GM12878 (cell line): ENCODE measurements around the gene TRIM7. TPM values are rescaled to one million over a fixed set of nuclear protein-coding genes. Genes with fewer than 3 reads are reported as not detected.

Experiments
- BMI1 ChIP-seq: fragments of 450-650 bp; IDR thresholded peaks from 2 replicates; pipeline ENCODE4 v1.6.1; 2016; ENCODE audit warnings: mild to moderate bottlenecking, moderate library complexity, borderline replicate concordance
- CEBPB ChIP-seq, 2 experiments: fragments of 150-350 bp in 1 of 2; IDR thresholded peaks; 2 replicates each; pipeline ENCODE4 v1.6.1; 2012 to 2014; ENCODE audit warnings: low read depth in 2 of 2, low read length in 2 of 2, borderline replicate concordance in 1 of 2, inconsistent platforms in 1 of 2
- CEBPZ ChIP-seq: fragments of 150-350 bp; IDR thresholded peaks from 2 replicates; pipeline ENCODE4 v1.6.1; 2016; ENCODE audit warnings: low read depth, low read length
- CHD2 ChIP-seq: IDR thresholded peaks from 2 replicates; pipeline ENCODE4 v1.6.1; 2011; ENCODE audit warnings: low read depth, low read length, improper control_type of control experiment, borderline replicate concordance
- FOXM1 ChIP-seq: IDR thresholded peaks from 2 replicates; pipeline ENCODE4 v1.6.1; 2012; ENCODE audit warnings: low read depth, mild to moderate bottlenecking, inconsistent platforms, low read length, moderate library complexity
- HDAC2 ChIP-seq: fragments of 200-600 bp; sonication (generic); IDR thresholded peaks from 2 replicates; pipeline ENCODE4 v1.6.1; 2017
- MTA2 ChIP-seq: fragments of 450-650 bp; IDR thresholded peaks from 2 replicates; pipeline ENCODE4 v1.6.1; 2016; ENCODE audit warnings: low read depth, mild to moderate bottlenecking, moderate library complexity
- NFIC ChIP-seq: IDR thresholded peaks from 2 replicates; pipeline ENCODE4 v1.6.1; 2012; ENCODE audit warnings: low read depth, mild to moderate bottlenecking, inconsistent platforms, low read length, moderate library complexity
- POLR2A ChIP-seq: IDR thresholded peaks from 2 replicates; pipeline ENCODE4 v1.6.1; 2011; ENCODE audit warnings: low read depth, mild to moderate bottlenecking, low read length
- RAD21 ChIP-seq: IDR thresholded peaks from 2 replicates; pipeline ENCODE4 v1.6.1; 2011; ENCODE audit warnings: mild to moderate bottlenecking, low read depth, low read length, moderate library complexity; ENCODE audit not compliant: insufficient read depth
- SMARCA5 ChIP-seq: fragments of 450-650 bp; IDR thresholded peaks from 2 replicates; pipeline ENCODE4 v1.6.1; 2017; ENCODE audit warnings: mild to moderate bottlenecking
- SPI1 ChIP-seq: IDR thresholded peaks from 2 replicates; pipeline ENCODE4 v1.6.1; 2011; ENCODE audit warnings: low read depth, mild to moderate bottlenecking, low read length, moderate library complexity, borderline replicate concordance; ENCODE audit not compliant: insufficient read depth
- TCF7 ChIP-seq: IDR thresholded peaks from 2 replicates; pipeline ENCODE4 v1.6.1; 2014; ENCODE audit warnings: antibody characterized with exemption, borderline replicate concordance
- YY1 ChIP-seq: IDR thresholded peaks from 2 replicates; pipeline ENCODE4 v1.6.1; 2011; ENCODE audit warnings: low read depth, mild to moderate bottlenecking, low read length
- ZBTB4 ChIP-seq: fragments of 450-650 bp; formaldehyde crosslinking; IDR thresholded peaks from 2 replicates; pipeline ENCODE4 v1.4.0; 2022; ENCODE audit warnings: mild to moderate bottlenecking, moderate library complexity
- ZNF384 ChIP-seq: IDR thresholded peaks from 2 replicates; pipeline ENCODE4 v1.6.1; 2012; ENCODE audit warnings: low read depth, mild to moderate bottlenecking, low read length, improper control_type of control experiment, borderline replicate concordance
- polyA plus RNA-seq, 11 experiments: library from polyadenylated mRNA; depleted of rRNA in 4 of 11; unstranded in 6 of 11; stranded (reverse) in 5 of 11; fragments of >200 nt; fragmentation: Nextera tagmentation in 4 of 11; fragmentation: Illumina TruSeq in 1 of 11; extraction: Ambion mirVana in 4 of 11; extraction: Trizol in 1 of 11; gene quantifications; 1 replicate in 1 of 11; 2 replicates in 10 of 11; pipeline versions ENCODE4 v1.2.1 to v1.2.3, GENCODE V29; 2011 to 2016; ENCODE audit warnings: inconsistent platforms in 2 of 11, missing spikeins in 2 of 11, low read depth in 1 of 11
- total RNA-seq, 4 experiments: library from RNA; depleted of rRNA in 3 of 4; stranded (reverse); fragments of >200 nt in 3 of 4; fragmentation: Illumina TruSeq in 1 of 4; extraction: Trizol in 1 of 4; gene quantifications; 2 replicates each; pipeline versions ENCODE4 v1.2.1 to v1.2.3, GENCODE V29; 2013 to 2021
- TF ChIP-seq, protein P1 (sequence below): fragments of 450-650 bp; IDR thresholded peaks from 2 replicates; pipeline ENCODE4 v1.6.1; 2017; ENCODE audit warnings: low read depth, mild to moderate bottlenecking, moderate library complexity
- TF ChIP-seq, protein P2 (sequence below): fragments of 450-650 bp; IDR thresholded peaks from 2 replicates; pipeline ENCODE4 v1.6.1; 2016; ENCODE audit warnings: mild to moderate bottlenecking
- TF ChIP-seq, protein P3 (sequence below): fragments of 450-650 bp; IDR thresholded peaks from 2 replicates; pipeline ENCODE4 v1.6.1; 2017; ENCODE audit warnings: antibody characterized with exemption, mild to moderate bottlenecking, moderate library complexity

TRIM7 gene
- total and polyA plus RNA-seq, 10 of the 15 experiments (the other 5 are each of a cell fraction or from before 2014, with no cell fraction given) = 0.02 to 1.6 (median 0.41) TPM

GRCh38 chr5:181173027-181173419 lies 32.0 kb downstream of the TRIM7 start (continued):
- TF ChIP-seq, protein P1, sequence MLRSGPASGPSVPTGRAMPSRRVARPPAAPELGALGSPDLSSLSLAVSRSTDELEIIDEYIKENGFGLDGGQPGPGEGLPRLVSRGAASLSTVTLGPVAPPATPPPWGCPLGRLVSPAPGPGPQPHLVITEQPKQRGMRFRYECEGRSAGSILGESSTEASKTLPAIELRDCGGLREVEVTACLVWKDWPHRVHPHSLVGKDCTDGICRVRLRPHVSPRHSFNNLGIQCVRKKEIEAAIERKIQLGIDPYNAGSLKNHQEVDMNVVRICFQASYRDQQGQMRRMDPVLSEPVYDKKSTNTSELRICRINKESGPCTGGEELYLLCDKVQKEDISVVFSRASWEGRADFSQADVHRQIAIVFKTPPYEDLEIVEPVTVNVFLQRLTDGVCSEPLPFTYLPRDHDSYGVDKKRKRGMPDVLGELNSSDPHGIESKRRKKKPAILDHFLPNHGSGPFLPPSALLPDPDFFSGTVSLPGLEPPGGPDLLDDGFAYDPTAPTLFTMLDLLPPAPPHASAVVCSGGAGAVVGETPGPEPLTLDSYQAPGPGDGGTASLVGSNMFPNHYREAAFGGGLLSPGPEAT = no peak
- no peak for TF ChIP-seq ZBTB4
- no peak for TF ChIP-seq CEBPZ
- no peak for TF ChIP-seq HDAC2
- no peak for TF ChIP-seq FOXM1
- peak; percentile 64 for TF ChIP-seq SPI1
- TF ChIP-seq CEBPB (IDR thresholded peaks at IDR 0.05; ENCODE audit: borderline replicate concordance in 1 of 2, low read depth in 2 of 2, low read length in 2 of 2) = 0 out of 4 replicates have a peak, but pooled peaks of 1 of the 2 experiments have one; percentile 47
- no peak for TF ChIP-seq BMI1
- TF ChIP-seq, protein P2, sequence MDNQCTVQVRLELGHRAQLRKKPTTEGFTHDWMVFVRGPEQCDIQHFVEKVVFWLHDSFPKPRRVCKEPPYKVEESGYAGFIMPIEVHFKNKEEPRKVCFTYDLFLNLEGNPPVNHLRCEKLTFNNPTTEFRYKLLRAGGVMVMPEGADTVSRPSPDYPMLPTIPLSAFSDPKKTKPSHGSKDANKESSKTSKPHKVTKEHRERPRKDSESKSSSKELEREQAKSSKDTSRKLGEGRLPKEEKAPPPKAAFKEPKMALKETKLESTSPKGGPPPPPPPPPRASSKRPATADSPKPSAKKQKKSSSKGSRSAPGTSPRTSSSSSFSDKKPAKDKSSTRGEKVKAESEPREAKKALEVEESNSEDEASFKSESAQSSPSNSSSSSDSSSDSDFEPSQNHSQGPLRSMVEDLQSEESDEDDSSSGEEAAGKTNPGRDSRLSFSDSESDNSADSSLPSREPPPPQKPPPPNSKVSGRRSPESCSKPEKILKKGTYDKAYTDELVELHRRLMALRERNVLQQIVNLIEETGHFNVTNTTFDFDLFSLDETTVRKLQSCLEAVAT = no peak
- TF ChIP-seq SMARCA5 = no peak
- TF ChIP-seq, protein P3, sequence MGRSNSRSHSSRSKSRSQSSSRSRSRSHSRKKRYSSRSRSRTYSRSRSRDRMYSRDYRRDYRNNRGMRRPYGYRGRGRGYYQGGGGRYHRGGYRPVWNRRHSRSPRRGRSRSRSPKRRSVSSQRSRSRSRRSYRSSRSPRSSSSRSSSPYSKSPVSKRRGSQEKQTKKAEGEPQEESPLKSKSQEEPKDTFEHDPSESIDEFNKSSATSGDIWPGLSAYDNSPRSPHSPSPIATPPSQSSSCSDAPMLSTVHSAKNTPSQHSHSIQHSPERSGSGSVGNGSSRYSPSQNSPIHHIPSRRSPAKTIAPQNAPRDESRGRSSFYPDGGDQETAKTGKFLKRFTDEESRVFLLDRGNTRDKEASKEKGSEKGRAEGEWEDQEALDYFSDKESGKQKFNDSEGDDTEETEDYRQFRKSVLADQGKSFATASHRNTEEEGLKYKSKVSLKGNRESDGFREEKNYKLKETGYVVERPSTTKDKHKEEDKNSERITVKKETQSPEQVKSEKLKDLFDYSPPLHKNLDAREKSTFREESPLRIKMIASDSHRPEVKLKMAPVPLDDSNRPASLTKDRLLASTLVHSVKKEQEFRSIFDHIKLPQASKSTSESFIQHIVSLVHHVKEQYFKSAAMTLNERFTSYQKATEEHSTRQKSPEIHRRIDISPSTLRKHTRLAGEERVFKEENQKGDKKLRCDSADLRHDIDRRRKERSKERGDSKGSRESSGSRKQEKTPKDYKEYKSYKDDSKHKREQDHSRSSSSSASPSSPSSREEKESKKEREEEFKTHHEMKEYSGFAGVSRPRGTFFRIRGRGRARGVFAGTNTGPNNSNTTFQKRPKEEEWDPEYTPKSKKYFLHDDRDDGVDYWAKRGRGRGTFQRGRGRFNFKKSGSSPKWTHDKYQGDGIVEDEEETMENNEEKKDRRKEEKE = no peak
- no peak for TF ChIP-seq RAD21
- TF ChIP-seq TCF7 = no peak
- peak; percentile 25; the same call in 1 of the 2 replicates for TF ChIP-seq YY1
- no peak for TF ChIP-seq ZNF384
- no peak for TF ChIP-seq POLR2A
- no peak for TF ChIP-seq MTA2
- no peak for TF ChIP-seq CHD2
- no peak; the same call in 1 of the 2 replicates for TF ChIP-seq NFIC
